ENCODE measurements around the gene CYTH1.

CYTH1 gene

DNA sequence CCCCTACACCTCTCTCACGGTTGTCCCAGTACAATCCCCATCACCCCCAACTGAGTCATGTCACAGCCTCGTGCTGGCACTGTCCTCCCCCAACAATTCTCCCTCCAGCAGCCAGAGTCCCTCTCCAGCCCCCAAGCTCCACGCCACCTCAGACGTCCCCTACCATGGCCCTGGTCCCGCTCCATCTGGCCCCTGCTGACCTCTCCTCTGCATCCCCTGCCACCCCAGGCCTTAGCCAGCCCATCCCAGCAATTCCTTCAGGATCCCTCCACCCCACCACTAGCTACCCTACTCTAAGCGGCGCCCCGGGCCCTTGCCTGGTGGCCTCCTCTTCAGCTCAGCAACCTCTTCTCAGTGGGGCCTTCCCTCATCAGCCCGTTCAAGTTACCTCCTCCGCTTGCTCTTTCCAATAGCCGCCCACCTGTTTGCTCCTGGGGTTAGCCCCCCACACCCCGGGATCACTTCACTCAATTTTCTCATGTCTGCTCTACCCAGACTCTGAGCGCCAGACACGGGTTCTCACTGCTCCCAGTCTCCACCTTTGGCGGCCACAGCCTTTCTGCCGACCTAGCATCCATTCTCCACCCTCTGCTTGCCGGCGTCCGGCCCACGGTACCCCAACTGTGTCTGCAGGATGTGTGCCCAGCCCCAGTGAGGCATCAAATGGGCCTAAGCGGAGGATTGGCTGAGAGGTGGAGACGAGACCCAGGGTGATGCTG is 112.7 kb downstream of the CYTH1 start:
- no peak for DNase-seq

- no peak for DNase-seq
Measured at GRCh38 chr17:78668847-78669246, 113.2 kb downstream of the CYTH1 start.

DNA sequence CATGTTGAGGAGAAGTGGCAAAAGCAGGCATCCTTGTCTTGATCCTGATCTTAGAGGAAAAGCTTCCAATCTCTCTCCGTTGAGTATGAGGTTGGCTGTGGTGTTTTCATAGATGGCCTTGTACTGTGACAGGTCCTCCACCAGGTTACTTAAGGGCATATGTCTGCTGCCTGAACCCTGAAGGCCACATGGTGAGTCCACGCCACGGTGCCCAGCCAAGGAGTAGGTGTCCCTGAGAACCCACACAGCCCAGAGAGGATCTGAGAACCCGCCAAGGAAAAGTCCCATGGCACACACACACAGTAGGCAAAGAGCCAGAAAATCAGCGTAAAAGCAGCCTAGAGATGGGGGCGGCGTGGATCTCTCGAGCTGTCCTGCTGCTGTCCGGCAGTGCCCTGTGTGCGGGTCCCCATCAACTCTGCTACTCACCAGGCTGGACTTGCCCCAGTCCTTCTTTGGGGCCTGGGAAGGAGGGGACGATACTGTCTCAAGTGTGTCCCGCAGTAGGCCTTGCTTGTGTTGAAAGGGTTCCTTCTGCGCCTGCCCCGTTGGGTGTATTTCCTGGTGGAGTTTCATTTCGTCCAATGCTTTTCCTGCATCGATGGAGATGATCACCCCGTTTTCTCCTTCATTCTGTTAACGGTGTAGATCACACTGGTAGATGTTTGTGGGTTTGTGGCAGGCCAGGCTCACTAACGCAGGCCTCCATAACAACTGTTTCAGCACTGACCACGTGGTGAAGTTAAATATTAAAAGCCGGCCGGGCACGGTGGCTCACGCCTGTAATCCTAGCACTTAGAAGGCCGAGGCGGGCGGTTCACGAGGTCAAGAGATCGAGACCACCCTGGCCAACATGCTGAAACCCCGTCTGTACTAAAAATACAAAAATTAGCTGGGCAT is 114.1 kb downstream of the CYTH1 start:
- DNase-seq, result no peak

DNA sequence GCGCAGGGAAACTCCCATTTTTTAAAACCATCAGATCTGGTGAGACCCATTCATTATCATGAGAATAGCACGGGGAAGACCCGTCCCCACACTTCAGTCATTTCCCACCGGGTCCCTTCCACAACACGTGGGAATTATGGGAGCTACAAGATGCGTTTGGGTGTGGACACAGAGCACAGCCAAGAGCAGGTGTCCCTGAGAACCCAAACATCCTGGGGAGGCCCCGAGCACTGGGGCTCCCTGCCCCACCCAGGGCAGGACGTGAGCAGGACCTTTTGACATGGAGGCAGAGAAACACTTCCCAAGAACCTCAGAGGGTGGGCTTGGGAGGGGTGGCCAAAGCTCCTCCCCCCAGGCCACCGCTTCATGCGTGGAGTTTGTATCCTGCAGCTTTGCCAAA is 115.0 kb downstream of the CYTH1 start:
- DNase-seq, result no peak

GRCh38 chr17:78665952-78666920 is 115.8 kb downstream of the CYTH1 start:
- peak; percentile 80 for DNase-seq

DNA sequence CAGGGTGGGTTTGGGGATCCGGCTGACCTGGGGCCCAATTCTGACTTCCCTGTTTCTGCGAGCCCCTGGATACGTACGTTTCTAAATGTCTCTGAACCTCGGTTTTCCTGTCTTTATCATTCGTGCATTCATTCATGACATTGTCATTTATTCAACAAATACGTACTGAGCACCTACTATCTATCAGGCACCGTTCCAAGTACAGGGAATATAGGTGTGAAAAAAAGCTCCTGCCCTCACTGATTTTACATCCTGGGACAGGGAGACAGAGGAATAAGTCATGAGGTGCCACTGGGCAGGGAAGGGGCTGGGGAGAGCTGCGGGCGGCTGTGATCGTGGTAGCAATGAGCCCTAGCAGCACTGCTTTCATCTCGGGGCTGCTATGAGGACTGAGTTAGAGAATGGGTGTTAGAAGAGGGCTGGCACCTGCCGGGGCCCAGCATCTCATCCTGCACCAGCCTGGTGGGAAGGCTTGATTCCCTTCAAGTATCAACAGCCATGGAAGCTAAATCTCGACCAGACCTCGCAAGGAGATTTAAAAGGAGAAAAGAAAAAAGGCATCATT is 116.6 kb downstream of the CYTH1 start:
- DNase-seq, result no peak

DNA sequence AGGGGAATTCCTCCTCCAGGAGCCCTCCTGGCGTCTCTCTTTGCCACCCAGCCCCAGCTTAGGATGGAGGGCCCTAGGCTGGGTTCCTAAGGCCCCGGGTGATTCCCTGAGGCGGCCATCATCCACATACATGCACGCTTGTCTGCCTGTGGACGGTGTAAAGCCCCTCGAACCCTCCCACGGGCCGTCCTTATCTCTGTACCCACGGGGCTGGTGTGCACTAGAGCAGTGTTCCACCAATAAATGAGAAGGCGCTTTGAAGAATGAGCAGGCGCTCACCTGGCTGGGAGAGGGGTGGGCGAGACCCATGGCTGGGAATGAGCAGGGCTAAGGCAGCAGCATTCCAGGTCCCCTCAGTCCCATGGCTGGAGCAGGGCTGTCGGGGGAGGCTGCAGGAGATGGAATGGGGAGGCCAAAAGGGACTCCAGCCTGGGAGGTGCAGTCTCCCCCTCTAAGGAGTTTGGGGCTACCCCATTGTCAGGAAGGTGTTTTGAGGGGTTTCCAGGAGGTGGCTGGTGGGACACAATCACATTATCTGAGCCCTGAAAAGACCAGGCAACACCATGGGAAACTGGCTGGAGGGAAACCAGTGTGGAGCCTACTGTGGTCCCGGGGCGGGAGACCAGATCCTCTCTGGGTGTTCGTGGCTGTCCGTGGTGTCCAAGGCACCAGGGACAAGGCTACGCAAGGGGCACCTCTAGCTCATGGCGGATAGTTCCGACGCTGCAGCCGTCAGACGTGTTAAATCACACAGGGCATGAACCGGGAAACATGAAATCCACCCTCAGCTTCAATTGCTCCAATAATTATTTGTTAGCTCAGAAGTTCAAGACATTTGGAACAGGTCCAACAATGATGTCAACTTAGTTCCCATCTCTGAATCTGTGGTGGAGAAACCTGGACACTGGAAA is 117.3 kb downstream of the CYTH1 start:
- peak; percentile 53 for DNase-seq

GRCh38 chr17:78661093-78661770 is 120.8 kb downstream of the CYTH1 start:
- no peak for DNase-seq

DNA sequence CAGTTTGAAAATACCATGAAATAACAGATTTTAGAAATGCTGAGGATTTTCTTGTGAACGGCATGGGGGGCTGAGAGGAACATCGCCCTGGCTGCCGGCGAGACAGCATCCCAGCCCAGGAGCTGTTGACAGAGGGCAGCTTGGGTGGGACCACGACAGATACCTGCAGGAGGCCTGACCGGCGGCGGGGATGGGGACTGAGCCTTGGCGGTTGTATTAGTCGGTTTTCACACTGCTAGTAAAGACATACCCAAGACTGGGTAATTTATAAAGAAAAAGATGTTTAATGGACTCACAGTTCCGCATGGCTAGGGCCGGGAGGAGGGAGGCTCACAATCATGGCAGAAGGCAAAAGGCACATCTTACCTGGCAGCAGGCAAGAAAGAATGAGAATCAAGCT is 122.5 kb downstream of the CYTH1 start:
- no peak for DNase-seq

GRCh38 chr17:78658281-78658785 is 123.7 kb downstream of the CYTH1 start:
- DNase-seq, result no peak

DNA sequence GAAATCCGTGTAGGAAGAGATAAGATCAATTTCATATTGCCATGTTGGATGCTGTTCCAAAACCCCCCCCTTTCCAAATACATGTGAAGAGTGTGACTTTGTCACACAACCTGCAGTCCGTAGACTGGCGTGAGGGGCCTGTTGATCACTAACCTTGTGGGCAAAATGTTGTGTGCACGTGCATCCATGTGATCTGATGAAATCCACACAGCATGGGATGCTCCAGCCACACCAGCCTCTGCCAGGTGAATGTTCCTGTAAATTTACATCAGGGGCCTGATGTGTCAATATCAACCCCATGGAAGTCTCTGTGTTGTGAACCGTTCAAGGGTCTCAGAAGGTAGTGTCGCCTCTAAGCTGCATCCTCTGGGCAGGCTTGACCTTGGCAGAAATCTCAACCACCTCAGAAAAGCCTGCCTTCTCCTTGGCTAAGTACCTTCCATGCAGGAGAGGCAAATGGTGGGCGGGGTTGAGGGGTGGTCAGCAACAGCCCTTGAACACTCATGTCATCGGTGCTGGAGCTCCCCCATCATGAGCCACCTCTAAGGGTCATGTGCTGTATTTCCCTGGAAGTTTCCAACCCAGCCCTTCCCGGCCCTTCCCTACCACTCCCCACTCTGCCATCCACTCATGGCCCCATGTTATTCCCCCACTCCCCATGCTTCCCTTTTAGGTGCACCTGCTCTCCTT is 126.7 kb downstream of the CYTH1 start:
- DNase-seq, result no peak

DNA sequence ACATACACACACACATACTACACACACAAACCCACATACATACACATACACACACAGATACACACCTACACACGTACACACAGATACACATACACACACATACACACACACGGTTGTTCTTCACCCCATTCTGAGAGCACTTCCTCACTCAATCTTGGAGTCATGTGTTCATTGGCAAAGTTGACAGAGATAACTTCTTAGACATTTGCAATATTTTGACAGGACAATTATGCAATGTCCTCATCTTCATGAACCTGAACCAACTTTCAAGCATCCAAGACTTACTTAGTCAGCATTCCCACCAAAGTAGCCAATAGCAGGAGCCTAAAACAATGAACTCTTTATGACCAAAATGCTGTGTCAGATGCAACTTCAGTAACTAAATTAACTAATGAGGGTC is 127.7 kb downstream of the CYTH1 start:
- DNase-seq, result no peak

GRCh38 chr17:78653382-78653781 is 128.7 kb downstream of the CYTH1 start:
- peak; percentile 27 for DNase-seq

GRCh38 chr17:78652913-78653312 is 129.2 kb downstream of the CYTH1 start:
- peak; percentile 89 for DNase-seq

DNA sequence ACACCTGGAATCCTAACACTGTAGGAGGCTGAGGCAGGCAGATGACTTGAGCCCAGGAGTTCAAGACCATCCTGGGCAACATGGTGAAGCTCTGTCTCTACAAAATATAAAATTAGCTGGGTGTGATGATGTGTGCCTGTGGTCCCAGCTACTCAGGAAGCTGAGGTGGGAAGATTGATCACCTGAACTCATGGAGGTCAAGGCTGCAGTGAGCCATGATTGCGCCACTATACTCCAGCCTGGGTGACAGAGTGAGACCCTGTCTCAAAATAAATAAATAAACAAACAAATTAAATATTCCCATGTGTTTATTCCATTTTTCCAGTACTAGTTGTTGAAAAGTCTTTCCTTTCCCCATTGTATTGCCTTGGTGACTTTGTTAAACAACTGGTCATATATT is 130.0 kb downstream of the CYTH1 start:
- DNase-seq, result no peak

- DNase-seq, result no peak
Measured at GRCh38 chr17:78651554-78651953, 130.5 kb downstream of the CYTH1 start.

GRCh38 chr17:78650093-78650715 is 131.9 kb downstream of the CYTH1 start:
- no peak for DNase-seq

GRCh38 chr17:78648293-78648692 is 133.8 kb downstream of the CYTH1 start:
- no peak for DNase-seq

GRCh38 chr17:78647032-78647431 is 135.0 kb downstream of the CYTH1 start:
- peak; percentile 87 for DNase-seq
